Gastroesophageal sphincter (tissue), 4 donors: ENCODE measurements around the gene PON1. TPM values are rescaled to one million over a fixed set of nuclear protein-coding genes. Genes with fewer than 3 reads are reported as not detected.

Source experiments
- ATAC-seq: fragments of 150-250 bp; one replicate; pipeline ENCODE4 v1.9.1; 2016; ENCODE audit warnings: mild to moderate bottlenecking, moderate library complexity
- H3K27ac ChIP-seq, 4 donors: fragments of 200-600 bp; sonication (generic) in 3 of 4; 1 replicate in 3 of 4; 2 replicates in 1 of 4; pipeline ENCODE4 v1.5.1; 2016 to 2019
- H3K27me3 ChIP-seq: fragments of 200-600 bp; sonication (generic); one replicate; pipeline ENCODE4 v1.5.1; 2019
- H3K36me3 ChIP-seq, 2 donors: fragments of 200-600 bp; sonication (generic); one replicate each; pipeline ENCODE4 v1.5.1; 2019; ENCODE audit warnings: control low read depth in 1 of 2
- H3K4me1 ChIP-seq, 3 donors: fragments of 200-600 bp; sonication (generic); 1 replicate in 2 of 3; 2 replicates in 1 of 3; pipeline ENCODE4 v1.5.1; 2016 to 2019; ENCODE audit warnings: control low read depth in 2 of 3
- H3K4me3 ChIP-seq, 2 donors: fragments of 200-600 bp; sonication (generic); one replicate each; pipeline ENCODE4 v1.5.1; 2019; ENCODE audit warnings: mild to moderate bottlenecking in 1 of 2, moderate library complexity in 1 of 2
- H3K9me3 ChIP-seq, 3 donors: fragments of 200-600 bp; sonication (generic); one replicate each; pipeline ENCODE4 v1.5.1; 2017 to 2019; ENCODE audit warnings: control low read depth in 2 of 3
- EP300 ChIP-seq: sonication (generic); formaldehyde crosslinking; IDR thresholded peaks from one replicate; pipeline ENCODE4 v1.6.1; 2017; ENCODE audit warnings: antibody characterized with exemption, mild to moderate bottlenecking
- POLR2A ChIP-seq, 2 donors: fragments of 450-650 bp; IDR thresholded peaks; one replicate each; pipeline ENCODE4 v1.6.1; 2017; ENCODE audit warnings: antibody characterized with exemption in 2 of 2, mild to moderate bottlenecking in 2 of 2, moderate library complexity in 1 of 2
- POLR2AphosphoS5 ChIP-seq: sonication (generic); formaldehyde crosslinking; IDR thresholded peaks from one replicate; pipeline ENCODE4 v1.6.1; 2017; ENCODE audit warnings: antibody characterized with exemption
- WGBS, 2 donors: methylation state at CpG; one replicate each; pipeline ENCODE4 v1.1.5; 2018; ENCODE audit warnings: low coverage in 1 of 2; 5-methylcytosine and 5-hydroxymethylcytosine counted together
- total RNA-seq, 4 donors: library from RNA; depleted of rRNA; stranded (reverse); fragments of >200 nt; gene quantifications; one replicate each; pipeline ENCODE4 v1.1.0, GENCODE V29; 2016
- TF ChIP-seq, protein P1 (sequence below), 4 experiments: fragments of 200-600 bp in 2 of 4; fragments of 450-650 bp in 2 of 4; sonication (generic) in 1 of 4; IDR thresholded peaks; one replicate each; pipeline ENCODE4 v1.5.1; 2017 to 2019; ENCODE audit warnings: antibody characterized with exemption in 4 of 4, mild to moderate bottlenecking in 2 of 4, moderate library complexity in 2 of 4

The PON1 gene
- total RNA-seq, 4 donors from 2014 or later: not detected

DNA sequence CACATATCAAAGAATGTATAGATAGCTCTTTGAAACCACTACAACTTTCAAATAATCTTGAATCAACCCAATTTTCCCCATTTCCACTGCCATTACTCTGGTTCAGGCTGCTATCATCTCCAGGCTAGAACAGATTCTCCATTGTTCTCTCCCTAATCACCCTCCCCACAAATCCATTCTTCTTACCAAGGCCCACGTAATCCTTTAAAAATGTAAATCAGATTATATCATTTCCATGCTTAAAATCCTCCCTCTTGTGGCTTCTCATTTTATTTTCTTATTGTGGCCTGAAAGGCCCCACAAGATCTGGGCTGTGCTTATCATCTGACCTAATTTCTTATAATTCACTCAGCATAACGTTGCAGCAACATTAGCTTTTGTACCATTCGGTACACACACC is 3.0 kb upstream of the PON1 start:
- Histone ChIP-seq H3K27ac (no peak overlapping the region), H3K36me3 (no peaks in the 10 kb centered on the region), H3K4me1 (no peaks in the 10 kb centered on the region), H3K4me3 (no peak overlapping the region), H3K9me3 (no peaks in the 10 kb centered on the region), H3K27me3 (peaks cover 25% of the 10 kb centered on the region)
- TF ChIP-seq EP300 (no peak), POLR2A (IDR thresholded peaks at IDR 0.05) (no peak), POLR2AphosphoS5 (no peak)
- TF ChIP-seq, protein P1, sequence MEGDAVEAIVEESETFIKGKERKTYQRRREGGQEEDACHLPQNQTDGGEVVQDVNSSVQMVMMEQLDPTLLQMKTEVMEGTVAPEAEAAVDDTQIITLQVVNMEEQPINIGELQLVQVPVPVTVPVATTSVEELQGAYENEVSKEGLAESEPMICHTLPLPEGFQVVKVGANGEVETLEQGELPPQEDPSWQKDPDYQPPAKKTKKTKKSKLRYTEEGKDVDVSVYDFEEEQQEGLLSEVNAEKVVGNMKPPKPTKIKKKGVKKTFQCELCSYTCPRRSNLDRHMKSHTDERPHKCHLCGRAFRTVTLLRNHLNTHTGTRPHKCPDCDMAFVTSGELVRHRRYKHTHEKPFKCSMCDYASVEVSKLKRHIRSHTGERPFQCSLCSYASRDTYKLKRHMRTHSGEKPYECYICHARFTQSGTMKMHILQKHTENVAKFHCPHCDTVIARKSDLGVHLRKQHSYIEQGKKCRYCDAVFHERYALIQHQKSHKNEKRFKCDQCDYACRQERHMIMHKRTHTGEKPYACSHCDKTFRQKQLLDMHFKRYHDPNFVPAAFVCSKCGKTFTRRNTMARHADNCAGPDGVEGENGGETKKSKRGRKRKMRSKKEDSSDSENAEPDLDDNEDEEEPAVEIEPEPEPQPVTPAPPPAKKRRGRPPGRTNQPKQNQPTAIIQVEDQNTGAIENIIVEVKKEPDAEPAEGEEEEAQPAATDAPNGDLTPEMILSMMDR (IDR thresholded peaks at IDR 0.05): no peak
- ATAC-seq: no peak
- WGBS, 2 donors: 76 to 83% methylated on average over 3 of the region's 3 CpGs

DNA sequence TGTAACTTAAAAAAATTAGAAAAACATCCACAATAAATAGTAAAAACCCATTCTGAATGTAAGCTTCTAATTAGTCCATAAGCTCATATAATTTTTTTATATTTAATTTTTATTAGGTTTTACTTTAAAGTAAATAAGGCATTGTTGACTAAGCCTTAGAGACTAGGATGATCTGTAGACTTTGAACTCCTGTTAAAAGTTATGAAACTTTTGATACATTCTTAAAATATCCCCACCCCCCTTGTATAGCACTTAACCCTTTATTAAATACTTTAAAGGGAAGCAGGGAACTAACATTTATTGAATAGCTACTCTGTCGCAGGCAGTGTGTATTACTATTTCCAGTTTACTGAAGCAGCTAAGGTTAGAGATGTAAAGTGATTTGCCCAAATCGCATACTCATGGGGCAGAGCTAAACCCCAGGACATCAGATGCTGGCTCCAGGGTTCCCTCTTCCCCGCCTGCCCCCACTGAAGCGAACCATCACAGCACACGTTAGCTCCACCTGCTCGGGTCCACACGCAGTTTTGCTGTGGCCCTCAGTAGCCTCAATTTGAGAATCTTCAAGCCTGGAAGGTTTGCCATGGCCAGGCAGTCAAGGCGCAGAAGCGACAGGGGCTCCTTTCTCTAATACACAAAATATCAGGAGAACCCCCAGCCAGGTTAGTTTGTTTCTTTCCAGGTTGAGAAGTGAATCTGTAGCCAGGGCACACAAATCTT is 762 bp downstream of the PON1 start:
- Histone ChIP-seq H3K4me1 (no peaks in the 10 kb centered on the region), H3K4me3 (no peak overlapping the region), H3K27ac (no peak overlapping the region), H3K9me3 (no peaks in the 10 kb centered on the region), H3K27me3 (peaks cover 25% of the 10 kb centered on the region), H3K36me3 (no peaks in the 10 kb centered on the region)
- ATAC-seq: no peak
- TF ChIP-seq EP300 (no peak), POLR2A (IDR thresholded peaks at IDR 0.05) (no peak), POLR2AphosphoS5 (no peak)
- TF ChIP-seq, protein P1 (IDR thresholded peaks at IDR 0.05): no peak
- 72 to 90% methylated on average over 2 to 3 of the region's 9 CpGs for WGBS, 2 donors

DNA sequence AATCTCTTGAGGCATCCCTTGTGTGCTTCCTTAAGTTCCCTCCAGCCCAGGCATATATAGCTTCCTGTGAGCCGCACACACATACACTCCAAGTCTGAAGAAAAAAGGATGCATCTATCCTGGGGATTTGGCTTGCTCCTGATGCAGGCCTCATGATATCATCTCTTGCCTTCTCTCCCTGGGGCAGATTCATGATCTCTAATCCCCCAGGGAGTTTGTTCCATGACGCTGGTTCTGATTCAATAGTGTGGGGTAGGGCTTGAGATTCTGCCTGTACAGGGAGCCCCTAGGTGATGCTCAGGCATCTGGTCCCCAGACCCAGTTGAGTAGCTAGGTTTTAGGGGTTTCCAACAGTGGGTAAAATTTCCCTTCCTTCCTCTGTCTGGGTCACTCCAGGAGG is 1.5 kb downstream of the PON1 start:
- 69 to 100% methylated on average over 1 to 2 of the region's 2 CpGs for WGBS, 2 donors
- Histone ChIP-seq H3K27me3 (peaks cover 25% of the 10 kb centered on the region), H3K27ac (no peak overlapping the region), H3K4me1 (no peaks in the 10 kb centered on the region), H3K9me3 (no peaks in the 10 kb centered on the region), H3K4me3 (no peak overlapping the region), H3K36me3 (no peaks in the 10 kb centered on the region)
- ATAC-seq: no peak
- TF ChIP-seq, protein P1 (IDR thresholded peaks at IDR 0.05): no peak
- TF ChIP-seq EP300: no peak
- no peak for TF ChIP-seq POLR2A (IDR thresholded peaks at IDR 0.05)
- no peak for TF ChIP-seq POLR2AphosphoS5

DNA sequence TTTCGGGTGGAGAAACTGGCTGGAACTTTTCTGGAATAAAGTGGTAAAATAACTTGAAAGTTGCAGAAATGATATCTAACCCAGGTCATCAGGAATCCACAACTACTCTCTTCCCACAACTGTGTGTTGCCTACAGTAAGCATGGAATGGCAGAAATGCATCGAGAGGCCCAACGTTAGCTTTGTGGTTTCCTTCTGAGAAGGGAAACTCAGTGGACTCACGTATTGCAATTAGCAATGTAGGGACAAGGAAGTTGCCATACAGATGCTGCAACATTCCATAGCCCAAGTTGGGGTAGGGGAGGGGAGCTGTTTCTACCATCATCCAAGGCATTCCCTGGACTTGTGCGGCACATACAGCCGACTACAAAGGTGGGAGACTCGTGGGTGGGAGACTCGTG is 1.9 kb downstream of the PON1 start:
- ATAC-seq: no peak
- Histone ChIP-seq H3K4me3 (no peak overlapping the region), H3K9me3 (no peaks in the 10 kb centered on the region), H3K27ac (no peak overlapping the region), H3K36me3 (no peaks in the 10 kb centered on the region), H3K27me3 (peaks cover 25% of the 10 kb centered on the region), H3K4me1 (no peaks in the 10 kb centered on the region)
- TF ChIP-seq EP300: no peak
- no peak for TF ChIP-seq POLR2A (IDR thresholded peaks at IDR 0.05)
- no peak for TF ChIP-seq POLR2AphosphoS5
- TF ChIP-seq, protein P1 (IDR thresholded peaks at IDR 0.05): no peak
- 79 to 82% methylated on average over 5 to 8 of the region's 8 CpGs for WGBS, 2 donors

DNA sequence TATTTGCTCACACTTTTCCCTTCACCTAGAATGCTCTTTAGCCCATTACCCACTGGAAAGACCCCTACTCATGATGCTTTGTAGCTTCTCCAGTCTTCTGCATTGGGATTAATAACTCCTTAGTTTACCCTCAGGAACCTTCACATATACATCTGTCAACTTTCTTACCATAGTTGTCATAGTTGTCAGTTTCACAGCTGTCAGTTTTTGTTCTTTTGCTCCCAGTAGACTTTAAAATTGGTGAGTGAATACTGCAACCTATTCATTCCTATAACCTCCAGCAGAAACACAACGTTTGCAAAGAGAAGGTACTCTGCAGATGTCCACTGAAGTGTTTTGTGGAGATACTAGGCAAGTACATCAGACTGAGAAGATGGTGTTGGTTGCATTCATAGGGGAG is 2.6 kb downstream of the PON1 start:
- Histone ChIP-seq H3K4me3 (no peak overlapping the region), H3K27me3 (peaks cover 25% of the 10 kb centered on the region), H3K27ac (no peak overlapping the region), H3K4me1 (no peaks in the 10 kb centered on the region), H3K36me3 (no peaks in the 10 kb centered on the region), H3K9me3 (no peaks in the 10 kb centered on the region)
- no peak for ATAC-seq
- 63 to 71% methylated on average over 1 of the region's 1 CpG for WGBS, 2 donors
- TF ChIP-seq EP300: no peak
- TF ChIP-seq, protein P1 (IDR thresholded peaks at IDR 0.05): no peak
- TF ChIP-seq POLR2A (IDR thresholded peaks at IDR 0.05): no peak
- TF ChIP-seq POLR2AphosphoS5: no peak
